H1 (cell line): ENCODE results near the gene CNOT10. TPM values are rescaled to one million over a fixed set of nuclear protein-coding genes. Genes with fewer than 3 reads are reported as not detected.

Experiments
- CTCF ChIA-PET: fragments of 300-600 bp; sonication (Branson Sonifier 250); formaldehyde crosslinking; loops from one replicate; lab custom pipeline; 2021; ENCODE audit not compliant: partially characterized antibody; lab: Charles Lee
- POLR2A ChIA-PET: fragments of 300-600 bp; sonication (Branson Sonifier 250); formaldehyde crosslinking; loops from one replicate; lab custom pipeline; 2021; ENCODE audit warnings: inconsistent platforms; ENCODE audit not compliant: partially characterized antibody; lab: Charles Lee
- DNase-seq, 2 experiments: peaks; one replicate each; pipeline versions ENCODE4 v3.0.0 to v3.0.0-alpha.2; 2010 to 2022; ENCODE audit warnings: low spot score in 2 of 2, low read depth in 1 of 2, mixed read lengths in 1 of 2
- FAIRE-seq: peaks from 2 replicates; lab custom pipeline; 2011; peaks lifted over from hg19 to GRCh38; lab: Jason Lieb, UNC
- H2AFZ ChIP-seq: 2 replicates; pipeline ENCODE4 v1.8.1; 2012; ENCODE audit warnings: low read length, inconsistent platforms
- H2AK5ac ChIP-seq: 2 replicates; pipeline ENCODE4 v1.6.1; 2013; ENCODE audit warnings: low read depth, low read length
- H2BK120ac ChIP-seq: replicated peaks from 2 replicates; pipeline ENCODE3; 2013; ENCODE audit warnings: low read depth, low read length, inconsistent platforms
- H2BK12ac ChIP-seq: 2 replicates; pipeline ENCODE4 v1.6.1; 2013; ENCODE audit warnings: low read depth, low read length
- H2BK15ac ChIP-seq: 2 replicates; pipeline ENCODE4 v1.6.1; 2013; ENCODE audit warnings: low read length
- H2BK20ac ChIP-seq: 2 replicates; pipeline ENCODE4 v1.6.1; 2013; ENCODE audit warnings: low read length
- H2BK5ac ChIP-seq: 2 replicates; pipeline ENCODE4 v1.6.1; 2013; ENCODE audit warnings: low read depth, low read length
- H3K14ac ChIP-seq: 2 replicates; pipeline ENCODE4 v1.6.1; 2013; ENCODE audit warnings: inconsistent platforms; ENCODE audit not compliant: insufficient read length
- H3K18ac ChIP-seq: 2 replicates; pipeline ENCODE4 v1.6.1; 2013; ENCODE audit warnings: low read length; ENCODE audit errors: extremely low read depth
- H3K23ac ChIP-seq: 2 replicates; pipeline ENCODE4 v1.6.1; 2013; ENCODE audit warnings: inconsistent platforms; ENCODE audit not compliant: insufficient read length
- H3K23me2 ChIP-seq: 2 replicates; pipeline ENCODE4 v1.6.1; 2013; ENCODE audit warnings: low read depth, low read length
- H3K27ac ChIP-seq: 2 replicates; pipeline ENCODE4 v1.6.1; 2011; ENCODE audit warnings: low read depth, low read length, inconsistent platforms
- H3K27me3 ChIP-seq, 4 experiments: replicated peaks in 1 of 4; 1 replicate in 1 of 4; 2 replicates in 3 of 4; pipeline versions ENCODE4 v1.6.1 to v1.8.1; 2011 to 2013; ENCODE audit warnings: low read length in 3 of 4, mild to moderate bottlenecking in 3 of 4, inconsistent platforms in 2 of 4, mixed read lengths in 2 of 4, moderate library complexity in 1 of 4; ENCODE audit not compliant: control insufficient read depth in 3 of 4, insufficient read depth in 3 of 4; ENCODE audit errors: extremely low read depth in 1 of 4
- H3K36me3 ChIP-seq, 4 experiments: 2 replicates each; pipeline versions ENCODE4 v1.6.1 to v1.8.1; 2011 to 2013; ENCODE audit warnings: mild to moderate bottlenecking in 4 of 4, low read length in 3 of 4, moderate library complexity in 2 of 4, control low read depth in 1 of 4, inconsistent platforms in 1 of 4; ENCODE audit not compliant: insufficient read depth in 4 of 4, control insufficient read depth in 2 of 4
- H3K4ac ChIP-seq: replicated peaks from 2 replicates; pipeline ENCODE3; 2013; ENCODE audit warnings: low read length, low read depth, mixed read lengths, inconsistent platforms; ENCODE audit not compliant: insufficient read length
- H3K4me1 ChIP-seq, 4 experiments: replicated peaks in 1 of 4; 1 replicate in 1 of 4; 2 replicates in 3 of 4; pipeline versions ENCODE4 v1.6.1 to v1.8.1; 2011 to 2013; ENCODE audit warnings: low read length in 3 of 4, inconsistent platforms in 2 of 4, mixed read lengths in 1 of 4; ENCODE audit not compliant: insufficient read depth in 4 of 4, control insufficient read depth in 3 of 4
- H3K4me2 ChIP-seq, 2 experiments: 2 replicates each; pipeline versions ENCODE4 v1.6.1 to v1.8.1; 2011 to 2013; ENCODE audit warnings: low read depth in 2 of 2, low read length in 2 of 2, control low read depth in 1 of 2, inconsistent platforms in 1 of 2, mild to moderate bottlenecking in 1 of 2; ENCODE audit not compliant: insufficient read depth in 1 of 2
- H3K4me3 ChIP-seq, 4 experiments: fragments of 200-600, 300-600 bp in 1 of 4; sonication (generic), shearing (Covaris generic), sonication (Bioruptor Twin) in 1 of 4; 2 replicates each; pipeline versions ENCODE4 v1.5.1 to v1.8.1; 2011 to 2016; ENCODE audit warnings: low read length in 4 of 4, low read depth in 3 of 4, control low read depth in 2 of 4, inconsistent platforms in 2 of 4, mild to moderate bottlenecking in 2 of 4, mixed read lengths in 1 of 4, moderate library complexity in 1 of 4; ENCODE audit not compliant: insufficient read depth in 2 of 4; ENCODE audit errors: extremely low read depth in 1 of 4
- H3K56ac ChIP-seq: replicated peaks from 2 replicates; pipeline ENCODE3; 2013; ENCODE audit warnings: low read depth, mild to moderate bottlenecking, mixed read lengths, low read length, inconsistent platforms; ENCODE audit not compliant: insufficient read length
- H3K79me1 ChIP-seq: 2 replicates; pipeline ENCODE4 v1.6.1; 2013; ENCODE audit warnings: low read depth, low read length, control low read depth
- H3K79me2 ChIP-seq, 2 experiments: 2 replicates each; pipeline versions ENCODE4 v1.6.1 to v1.8.1; 2012 to 2013; ENCODE audit warnings: low read length in 2 of 2, mild to moderate bottlenecking in 2 of 2, inconsistent platforms in 1 of 2; ENCODE audit not compliant: insufficient read depth in 2 of 2, control insufficient read depth in 1 of 2
- H3K9ac ChIP-seq, 4 experiments: replicated peaks in 1 of 4; 1 replicate in 1 of 4; 2 replicates in 3 of 4; pipeline versions ENCODE4 v1.6.1 to v1.8.1; 2011 to 2013; ENCODE audit warnings: low read depth in 3 of 4, low read length in 3 of 4, control low read depth in 2 of 4, mild to moderate bottlenecking in 2 of 4, moderate library complexity in 2 of 4, inconsistent platforms in 1 of 4; ENCODE audit errors: extremely low read depth in 1 of 4
- H3K9me3 ChIP-seq, 2 experiments: 2 replicates each; pipeline versions ENCODE4 v1.6.1 to v1.8.1; 2012 to 2013; ENCODE audit warnings: mild to moderate bottlenecking in 2 of 2, moderate library complexity in 2 of 2, control low read depth in 1 of 2, inconsistent platforms in 1 of 2, low read depth in 1 of 2, low read length in 1 of 2, mixed read lengths in 1 of 2; ENCODE audit not compliant: insufficient read depth in 2 of 2
- H4K20me1 ChIP-seq, 2 experiments: replicated peaks in 1 of 2; 2 replicates each; pipeline versions ENCODE3 to v1.8.1; 2011 to 2013; ENCODE audit warnings: inconsistent platforms in 2 of 2, low read length in 2 of 2, mild to moderate bottlenecking in 1 of 2; ENCODE audit not compliant: insufficient read depth in 2 of 2, control insufficient read depth in 1 of 2
- H4K5ac ChIP-seq: 2 replicates; pipeline ENCODE4 v1.6.1; 2013; ENCODE audit warnings: low read length, low read depth, mixed read lengths, inconsistent platforms; ENCODE audit not compliant: insufficient read length
- H4K8ac ChIP-seq: 2 replicates; pipeline ENCODE4 v1.8.0; 2013; ENCODE audit warnings: mild to moderate bottlenecking, moderate library complexity, low read length, inconsistent platforms; ENCODE audit not compliant: insufficient read depth; ENCODE audit errors: extremely low read depth
- H4K91ac ChIP-seq: replicated peaks from 2 replicates; pipeline ENCODE3; 2013; ENCODE audit warnings: low read length, mixed read lengths, inconsistent platforms; ENCODE audit not compliant: insufficient read length
- BACH1 ChIP-seq: IDR thresholded peaks from 2 replicates; pipeline ENCODE4 v1.6.1; 2012; ENCODE audit warnings: low read length, improper control_type of control experiment
- BRCA1 ChIP-seq: IDR thresholded peaks from 2 replicates; pipeline ENCODE4 v1.6.1; 2012; ENCODE audit warnings: low read depth, low read length, improper control_type of control experiment
- EGR1 ChIP-seq: IDR thresholded peaks from 2 replicates; pipeline ENCODE4 v1.6.1; 2011; ENCODE audit warnings: low read depth, low read length, borderline replicate concordance
- KDM5A ChIP-seq: fragments of 200-600 bp; IDR thresholded peaks from 2 replicates; pipeline ENCODE4 v1.7.1; 2012; ENCODE audit warnings: mild to moderate bottlenecking, low read length, inconsistent platforms, mixed read lengths
- RBBP5 ChIP-seq: IDR thresholded peaks from 2 replicates; pipeline ENCODE4 v1.7.1; 2012; ENCODE audit warnings: low read depth, mild to moderate bottlenecking, inconsistent platforms, low read length, moderate library complexity, borderline replicate concordance
- SP1 ChIP-seq: IDR thresholded peaks from 2 replicates; pipeline ENCODE4 v1.6.1; 2011; ENCODE audit warnings: low read depth, low read length
- TEAD4 ChIP-seq: IDR thresholded peaks from 2 replicates; pipeline ENCODE4 v1.6.1; 2012; ENCODE audit warnings: low read depth, low read length, inconsistent platforms, mixed read lengths
- polyA plus RNA-seq, 7 experiments: library from polyadenylated mRNA; depleted of rRNA in 3 of 7; stranded (reverse) in 5 of 7; unstranded in 2 of 7; fragments of >200 nt in 5 of 7; fragments of 200-250 nt in 2 of 7; gene quantifications; 1 replicate in 5 of 7; 2 replicates in 1 of 7; 4 replicates in 1 of 7; pipeline versions ENCODE4 v1.2.1 to v1.2.3, GENCODE V29; 2011 to 2013; ENCODE audit warnings: missing spikeins in 2 of 7, mixed read lengths in 2 of 7
- total RNA-seq: library from RNA; stranded (reverse); fragmentation: NEBNext Ultra II Directional; extraction: Animal tissue kit (Norgen Biotek cat#: 25700); gene quantifications from 2 replicates; pipeline ENCODE4 v1.2.1, GENCODE V29; 2021

Gene CNOT10
- total and polyA plus RNA-seq, 2 of the 8 experiments (the other 6 are each of a cell fraction or from before 2014, with no cell fraction given) = 39.9 to 55.9 TPM

- H3K14ac ChIP-seq = no peak overlapping the region
- H2BK120ac ChIP-seq = no peak overlapping the region
- no peaks in the 10 kb centered on the region for H3K4me1 ChIP-seq
- no peaks in the 10 kb centered on the region for H4K20me1 ChIP-seq
- no peaks in the 10 kb centered on the region for H3K9me3 ChIP-seq
- H2BK12ac ChIP-seq = no peak overlapping the region
- no peak overlapping the region for H3K27ac ChIP-seq
- no peak overlapping the region for H2BK20ac ChIP-seq
- H4K8ac ChIP-seq = no peak overlapping the region
- no peaks in the 10 kb centered on the region for H3K79me1 ChIP-seq
- H2AK5ac ChIP-seq = no peak overlapping the region
- CTCF ChIA-PET = interaction anchor here (1.0 to 1.5 kb wide), 3 partner anchors 9 to 135 kb away, joined by 3 to 4 read pairs (median 3); no protein-coding TSS in a partner anchor
- FAIRE-seq (no peak), DNase-seq (no peak)
- no peak overlapping the region for H3K9ac ChIP-seq
- H3K4ac ChIP-seq = no peak overlapping the region
- no peak overlapping the region for H2AFZ ChIP-seq
- H3K27me3 ChIP-seq = no peaks in the 10 kb centered on the region
- H3K18ac ChIP-seq = no peak overlapping the region
- no peaks in the 10 kb centered on the region for H3K36me3 ChIP-seq
- H2BK5ac ChIP-seq = no peak overlapping the region
- no peak overlapping the region for H3K4me2 ChIP-seq
- no peak overlapping the region for H3K23ac ChIP-seq
- no peaks in the 10 kb centered on the region for H3K79me2 ChIP-seq
- no peak for TF ChIP-seq RBBP5
- TF ChIP-seq BRCA1 = no peak
- TF ChIP-seq BACH1 = no peak
- no peak for TF ChIP-seq EGR1
- no peak for TF ChIP-seq TEAD4
- no peak for TF ChIP-seq SP1
- no peak for TF ChIP-seq KDM5A
- H3K4me3 ChIP-seq = no peak overlapping the region
- POLR2A ChIA-PET = no interaction called here
- no peaks in the 10 kb centered on the region for H3K23me2 ChIP-seq
- H4K91ac ChIP-seq = no peak overlapping the region
- no peak overlapping the region for H4K5ac ChIP-seq
- H2BK15ac ChIP-seq = no peak overlapping the region
- H3K56ac ChIP-seq = no peak overlapping the region
These were observed 40.6 kb upstream of the CNOT10 start for GRCh38 chr3:32644380-32644779.
